HPDE6-E6E7 (cell line): ENCODE results near the gene PCSK5.
A peak's percentile ranks its signal among the peaks of the same experiment; 100 is the strongest.
"Not testable (repeated sequence)": the region's sequence is repeated elsewhere in the genome, so short reads cannot be mapped to it uniquely, and the experiment has no call there.

ENCODE experiments used
- DNase-seq: peaks from one replicate; pipeline ENCODE4 v3.0.0; 2011; ENCODE audit warnings: missing footprints; ENCODE audit errors: extremely low spot score

The PCSK5 gene

GRCh38 chr9:76358628-76359280 lies 468.3 kb downstream of the PCSK5 start:
- no peak for DNase-seq

- no peak for DNase-seq
Measured at GRCh38 chr9:76359365-76359764, 468.9 kb downstream of the PCSK5 start.

- DNase-seq, result no peak
Measured at GRCh38 chr9:76359766-76360165, 469.3 kb downstream of the PCSK5 start.

GRCh38 chr9:76362332-76363031 lies 472.0 kb downstream of the PCSK5 start:
- DNase-seq, result not testable (repeated sequence)

DNA sequence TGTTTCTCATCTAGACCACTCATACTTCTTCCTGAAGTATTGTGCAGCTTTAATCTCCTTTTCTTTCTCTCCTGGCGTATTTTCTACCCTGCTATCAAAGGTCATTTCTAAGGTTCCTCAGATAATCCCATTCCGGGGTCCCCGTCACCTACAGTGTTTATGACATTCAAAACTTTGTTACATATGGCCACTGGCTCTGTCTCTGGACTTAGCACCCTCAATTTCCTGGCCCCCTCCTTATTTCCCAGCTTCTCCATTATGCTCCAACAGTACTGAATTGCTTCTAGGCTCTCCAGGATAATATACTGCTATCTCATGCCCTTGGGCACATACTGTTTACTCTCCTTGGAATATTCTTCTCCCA lies 472.5 kb downstream of the PCSK5 start:
- no peak for DNase-seq

DNA sequence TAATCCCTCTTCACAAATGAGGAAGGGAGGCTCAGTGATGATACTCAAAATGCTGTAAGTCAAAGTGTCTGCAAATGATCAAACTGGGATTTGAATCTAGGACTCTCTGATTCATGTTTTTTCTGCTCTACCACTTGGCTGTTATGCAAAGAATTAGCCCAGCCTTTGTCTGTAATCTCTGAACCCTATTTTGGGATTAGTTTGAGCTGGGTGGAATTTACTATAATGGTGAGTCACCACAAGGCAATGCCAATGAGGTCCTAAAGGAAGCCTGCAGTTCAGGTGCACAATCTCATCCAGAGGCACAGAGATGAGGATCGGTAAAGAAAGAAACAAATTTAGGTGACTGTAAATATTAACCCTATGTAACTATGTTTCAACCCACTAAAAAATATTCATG lies 474.6 kb downstream of the PCSK5 start:
- DNase-seq, result peak; percentile 17

GRCh38 chr9:76366275-76366674 lies 475.8 kb downstream of the PCSK5 start:
- no peak for DNase-seq

DNA sequence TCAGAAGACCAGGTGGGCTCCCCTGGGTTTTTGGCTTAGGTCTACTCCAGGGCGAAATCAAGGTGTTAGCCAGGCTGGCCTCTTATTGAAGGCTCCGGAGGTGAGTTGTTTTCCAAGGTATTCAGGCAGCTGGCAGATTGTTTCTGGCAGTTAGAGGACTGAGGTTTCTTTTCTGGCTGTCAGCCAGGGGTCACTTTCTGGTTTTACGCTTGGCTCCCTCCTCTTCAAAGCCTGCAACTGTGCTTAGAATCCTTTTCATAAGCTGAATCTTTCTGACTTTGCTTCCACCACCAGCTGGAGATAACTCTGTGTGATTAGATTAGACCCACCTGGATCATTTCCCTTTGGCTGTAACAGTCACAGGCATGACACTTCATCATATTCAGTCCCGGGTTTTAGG lies 479.1 kb downstream of the PCSK5 start:
- no peak for DNase-seq

DNA sequence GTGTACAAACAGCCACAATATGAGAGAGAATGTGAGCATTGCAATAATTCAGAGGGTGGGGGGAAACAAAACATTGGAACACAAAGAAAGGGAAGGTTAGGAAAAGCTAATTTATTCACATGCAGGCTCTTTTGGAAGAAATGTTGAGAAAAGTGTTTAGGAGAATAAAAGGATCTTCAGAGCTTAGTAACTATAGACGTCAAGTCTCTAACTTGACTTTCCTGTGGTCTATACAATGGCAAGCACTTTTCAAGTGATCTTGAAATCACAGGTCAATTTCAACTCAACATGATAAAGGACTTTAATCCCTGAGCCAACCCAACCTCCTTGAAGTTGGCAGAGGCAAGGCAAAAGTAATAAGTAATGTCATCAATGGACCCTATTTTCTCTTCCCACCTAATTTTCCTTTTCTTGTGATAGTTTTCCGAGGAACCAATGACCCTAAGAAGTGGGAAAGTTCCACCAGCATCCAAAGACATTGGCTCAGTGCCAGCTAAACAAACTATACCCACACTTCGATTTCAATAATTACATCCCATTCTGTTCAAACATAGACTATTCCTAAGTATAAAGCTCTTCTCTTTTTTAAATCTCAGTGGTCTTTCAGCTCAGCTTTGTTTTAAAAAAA lies 480.0 kb downstream of the PCSK5 start:
- DNase-seq, result no peak

- no peak for DNase-seq
Measured at GRCh38 chr9:76371901-76372300, 481.4 kb downstream of the PCSK5 start.

DNA sequence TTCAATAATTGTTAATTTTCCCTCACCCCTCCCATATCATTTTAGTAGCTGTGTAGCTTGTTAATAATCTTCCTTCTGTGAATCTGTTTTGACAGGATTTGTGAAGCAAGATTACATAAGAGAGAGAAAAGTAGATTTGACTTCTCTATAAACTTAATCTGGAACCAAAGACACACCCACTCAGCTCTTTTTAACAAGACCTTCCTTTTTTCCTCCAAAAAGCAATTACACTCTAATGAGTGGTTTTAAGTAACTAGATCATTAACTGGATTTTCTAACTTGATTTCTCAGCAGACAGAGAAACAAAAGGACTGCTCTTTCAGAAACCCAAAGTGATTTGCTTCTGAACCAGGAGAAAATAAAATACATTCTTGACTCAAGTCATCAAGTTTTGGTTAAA lies 481.9 kb downstream of the PCSK5 start:
- DNase-seq, result no peak

DNA sequence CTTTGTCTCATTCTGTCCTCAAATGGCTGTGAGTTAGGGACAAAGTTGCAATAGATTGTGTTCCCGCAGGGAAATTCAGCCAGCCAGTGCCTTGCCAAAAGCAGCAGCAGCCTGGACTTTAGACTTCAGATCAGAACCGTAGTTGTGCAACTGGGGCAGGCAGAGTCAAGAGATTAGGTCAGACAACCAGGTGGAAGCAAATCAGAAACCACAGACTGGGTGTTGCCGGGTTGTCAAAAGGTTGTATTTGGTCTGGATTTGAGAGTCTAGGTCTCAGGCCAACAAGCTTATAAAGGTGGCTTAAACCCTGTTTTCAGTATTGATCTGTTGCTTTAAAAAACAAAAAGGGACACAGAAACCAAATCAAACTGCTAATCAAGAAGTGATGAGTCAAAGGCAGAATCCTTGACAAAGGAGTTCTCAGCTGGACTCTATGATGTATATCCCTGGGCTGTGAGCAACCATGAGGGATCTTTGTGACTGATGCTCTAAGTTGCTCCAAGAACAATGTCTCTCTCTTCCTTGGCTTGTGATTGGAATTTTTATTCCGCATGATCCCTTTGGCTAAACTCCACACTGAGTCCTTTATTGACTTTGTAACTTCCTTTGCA lies 482.8 kb downstream of the PCSK5 start:
- DNase-seq, result no peak

GRCh38 chr9:76373784-76374474 lies 483.5 kb downstream of the PCSK5 start:
- no peak for DNase-seq

GRCh38 chr9:76374783-76375559 lies 484.5 kb downstream of the PCSK5 start:
- peak; percentile 84 for DNase-seq

- DNase-seq, result no peak
Measured at GRCh38 chr9:76377791-76378190, 487.3 kb downstream of the PCSK5 start.

GRCh38 chr9:76378367-76379073 lies 488.0 kb downstream of the PCSK5 start:
- DNase-seq, result no peak

DNA sequence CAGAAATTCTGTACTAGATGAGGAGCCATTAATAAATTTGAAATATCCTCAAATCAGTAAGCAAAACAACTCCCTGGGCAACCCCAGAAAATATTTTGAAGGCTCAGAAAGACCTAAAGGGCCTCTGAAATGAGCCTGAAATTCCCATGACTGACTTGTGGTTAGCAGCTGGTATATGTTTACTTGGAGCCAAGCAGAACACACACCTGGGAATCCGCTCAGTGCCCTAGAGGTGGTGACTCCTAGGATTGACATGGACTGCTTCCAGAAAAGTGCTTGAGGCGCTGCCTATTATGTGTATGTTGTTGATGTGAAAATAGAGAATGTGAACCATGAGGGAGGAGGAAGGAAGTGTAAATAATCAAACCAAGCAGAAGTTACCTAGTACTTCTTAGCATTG lies 489.0 kb downstream of the PCSK5 start:
- peak; percentile 76 for DNase-seq

DNA sequence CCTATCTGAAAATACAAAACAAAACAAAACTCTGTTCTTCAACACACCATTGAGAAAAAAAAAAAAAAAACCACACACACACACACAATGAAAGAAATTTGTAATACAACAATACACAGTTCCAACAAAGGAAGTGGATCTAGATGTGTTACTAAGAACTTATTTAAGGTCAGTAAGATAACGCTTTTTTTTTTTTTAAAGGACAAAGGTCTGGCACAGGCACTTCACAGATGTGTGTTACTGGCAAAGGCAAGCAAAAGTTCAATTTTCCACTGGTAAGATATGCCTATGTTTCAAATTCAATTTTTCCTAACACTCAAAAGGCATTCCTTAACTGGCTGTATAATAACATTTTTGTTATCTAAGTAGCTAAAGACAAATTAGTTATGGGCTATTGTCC lies 500.2 kb downstream of the PCSK5 start:
- DNase-seq, result no peak

- peak; percentile 86 for DNase-seq
Measured at GRCh38 chr9:76394195-76394959, 503.9 kb downstream of the PCSK5 start, which contains the start of gene RFK. Gene RFK (minus strand): TSS chr9:76394426. CDS start chr9:76394171, 255 bp downstream.

GRCh38 chr9:76394960-76395252 lies 504.4 kb downstream of the PCSK5 start:
- DNase-seq, result no peak
